ENCODE measurements around the gene ASS1. TPM values are rescaled to one million over a fixed set of nuclear protein-coding genes. Genes with fewer than 3 reads are reported as not detected.

Gene ASS1
- total RNA-seq, 1 donor from 2014 or later: 101 TPM

DNA sequence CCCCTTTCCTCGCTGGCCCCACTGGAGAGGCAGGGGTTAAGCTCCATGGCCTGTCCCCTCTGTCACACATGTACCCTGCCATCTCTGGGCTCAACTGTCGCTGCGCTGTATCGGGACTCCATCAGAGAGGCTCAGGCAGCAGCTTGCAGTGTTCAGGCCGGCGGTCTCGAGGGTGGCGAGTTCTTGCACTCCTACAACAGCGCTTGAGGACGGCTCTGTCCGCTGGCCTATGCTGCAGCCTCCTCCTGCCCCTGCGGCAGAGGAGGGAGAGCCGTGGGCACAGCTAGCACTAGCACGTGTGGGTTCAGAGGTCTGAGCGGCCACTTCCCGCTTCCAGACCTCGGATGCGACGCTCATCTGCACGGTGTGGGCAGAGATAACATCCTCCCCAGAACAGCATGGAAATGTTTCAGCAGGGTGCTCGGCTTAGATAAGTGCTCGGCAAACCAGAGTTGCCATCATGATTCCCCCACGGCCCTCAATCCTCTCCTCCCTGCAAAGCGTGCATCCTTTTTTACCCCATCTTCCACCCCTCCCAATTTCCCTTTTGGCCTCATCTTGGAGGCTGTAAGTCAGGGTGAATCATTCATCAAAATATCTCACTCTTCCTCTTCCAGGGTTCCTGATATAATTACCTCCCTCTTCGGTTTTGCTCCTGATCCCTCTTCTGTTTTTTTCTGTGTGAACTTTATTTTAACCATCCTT, 92.7 kb downstream of the ASS1 start:
- ATAC-seq: no peak

DNA sequence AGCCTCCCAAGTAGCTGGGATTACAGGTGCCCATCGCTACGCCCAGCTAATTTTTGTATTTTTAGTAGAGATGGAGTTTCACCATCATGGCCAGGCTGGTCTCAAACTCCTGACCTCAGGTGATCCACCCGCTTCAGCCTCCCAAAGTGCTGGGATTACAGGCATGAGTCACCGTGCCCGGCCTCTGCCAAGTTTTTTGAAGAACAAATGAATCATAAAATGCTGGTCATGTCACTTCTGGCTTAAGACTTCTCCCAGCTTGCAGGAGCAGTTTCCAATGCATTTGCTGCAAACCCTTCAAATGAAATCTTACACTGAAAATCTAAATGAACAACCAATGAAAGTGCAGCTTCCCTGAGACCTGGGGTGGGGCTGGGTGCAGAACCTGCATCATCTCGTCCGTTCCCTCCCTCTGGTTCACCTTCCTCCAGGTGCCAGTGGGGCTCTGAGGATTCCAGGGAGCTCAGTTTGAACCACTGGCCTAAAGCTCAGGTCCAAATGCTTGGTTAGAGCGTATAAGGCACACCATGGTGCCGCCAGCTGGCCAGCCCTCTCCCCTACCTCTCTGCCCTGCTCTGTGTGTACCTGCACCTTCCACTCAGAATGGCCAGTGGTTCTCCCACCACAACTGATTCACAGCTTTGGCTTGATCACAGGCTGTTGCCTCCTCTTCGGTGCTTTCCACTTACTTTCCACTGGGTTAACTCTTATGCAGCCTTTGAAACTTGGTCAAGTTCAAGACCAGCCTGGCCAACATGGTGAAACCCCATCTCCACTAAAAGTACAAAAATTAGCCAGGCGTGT, 94.9 kb downstream of the ASS1 start:
- ATAC-seq: peak; percentile 85

DNA sequence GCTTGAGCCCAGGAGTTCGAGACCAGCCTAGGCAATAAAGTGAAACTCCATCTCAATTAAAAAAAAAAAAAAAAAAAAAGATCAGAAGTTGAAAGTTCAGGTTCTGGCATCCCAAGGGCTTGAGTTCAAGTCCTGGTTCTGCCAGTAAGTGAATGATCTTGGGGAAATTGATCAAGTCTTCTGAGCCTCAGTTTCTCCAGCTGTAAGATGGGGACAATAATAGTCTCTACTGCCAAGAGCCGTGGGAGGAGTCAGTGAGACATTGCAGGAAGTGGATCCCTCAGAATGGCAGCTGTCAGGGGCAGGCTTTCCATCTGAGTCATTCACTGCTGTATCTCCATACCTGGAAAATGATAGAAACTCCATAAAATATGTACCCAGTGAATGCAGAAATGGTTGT, 96.8 kb downstream of the ASS1 start:
- ATAC-seq: no peak

DNA sequence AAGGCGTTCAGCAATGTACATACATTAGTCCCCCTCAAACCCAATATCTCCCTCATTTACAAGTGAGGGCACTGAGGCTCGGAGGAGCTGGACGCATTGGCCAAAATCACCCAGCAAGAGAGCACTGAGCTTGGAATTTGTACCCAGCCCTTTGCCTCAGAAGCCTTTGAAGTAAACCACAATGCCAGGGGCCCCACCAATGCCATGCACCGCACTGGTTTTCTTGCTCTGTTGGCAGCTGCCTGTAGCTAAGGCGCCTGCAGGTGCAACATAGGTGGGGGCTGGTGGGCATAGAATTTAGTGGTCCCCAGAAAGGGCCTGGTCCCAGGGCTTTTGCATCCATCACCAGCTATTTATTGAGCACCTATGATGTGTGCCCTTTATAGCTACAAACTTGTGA, 97.3 kb downstream of the ASS1 start:
- ATAC-seq: no peak

DNA sequence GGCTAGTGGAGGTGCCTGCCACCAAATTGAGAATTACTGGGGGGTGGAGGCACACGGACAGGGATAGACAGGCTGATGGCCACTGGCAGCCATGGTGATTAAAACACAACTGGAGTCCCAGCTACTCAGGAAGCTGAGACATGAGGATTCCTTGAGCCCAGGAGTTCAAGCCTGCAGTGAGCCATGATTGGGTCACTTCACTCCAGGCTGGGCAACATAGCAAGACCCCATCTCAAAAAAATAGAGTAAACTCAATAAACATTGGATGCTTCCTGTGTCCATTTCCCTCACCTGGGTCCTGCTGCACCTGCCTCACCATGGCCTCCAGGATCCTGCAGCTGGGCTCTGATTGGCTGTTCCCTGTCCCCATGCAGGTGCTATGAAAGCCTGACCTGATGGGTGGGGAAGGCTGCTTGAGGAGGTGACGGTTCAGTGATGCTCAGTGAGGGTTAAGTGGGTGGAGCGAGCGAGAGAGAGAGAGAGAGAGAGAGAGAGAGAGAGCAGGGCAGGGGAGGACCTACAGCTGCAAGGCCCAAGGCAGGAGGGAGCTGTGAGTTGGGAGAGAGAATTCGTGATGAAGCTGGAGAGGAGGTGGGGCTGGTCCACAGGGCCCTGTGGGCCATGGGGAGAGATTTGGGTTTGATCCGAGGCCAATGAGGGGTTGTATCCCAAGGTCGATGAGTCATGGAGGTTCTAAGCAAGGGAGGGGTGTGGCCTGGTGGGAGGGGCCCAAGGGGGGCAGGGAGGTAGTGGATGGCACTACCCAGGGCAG, 97.9 kb downstream of the ASS1 start:
- peak; percentile 56 for ATAC-seq

DNA sequence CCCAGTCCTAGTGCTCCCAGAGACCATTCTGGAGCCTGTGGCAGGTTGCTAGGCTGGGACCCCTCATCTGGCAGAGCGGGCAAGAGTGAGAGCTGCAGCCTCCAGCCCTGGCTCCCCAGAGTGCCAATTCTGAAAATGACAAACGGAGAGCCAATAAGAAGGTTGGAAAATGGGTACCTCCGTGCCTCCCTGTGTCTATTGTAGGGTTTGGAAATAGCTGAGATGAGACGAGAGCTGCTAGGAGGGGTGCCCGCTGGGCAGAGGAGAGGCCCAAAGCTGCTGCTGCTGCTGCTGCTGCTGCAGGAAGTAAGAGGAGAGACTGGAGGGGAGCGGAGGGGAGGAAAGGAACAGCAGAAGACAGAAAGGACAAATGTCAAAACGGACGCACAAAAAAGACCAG, 98.6 kb downstream of the ASS1 start:
- ATAC-seq: no peak

DNA sequence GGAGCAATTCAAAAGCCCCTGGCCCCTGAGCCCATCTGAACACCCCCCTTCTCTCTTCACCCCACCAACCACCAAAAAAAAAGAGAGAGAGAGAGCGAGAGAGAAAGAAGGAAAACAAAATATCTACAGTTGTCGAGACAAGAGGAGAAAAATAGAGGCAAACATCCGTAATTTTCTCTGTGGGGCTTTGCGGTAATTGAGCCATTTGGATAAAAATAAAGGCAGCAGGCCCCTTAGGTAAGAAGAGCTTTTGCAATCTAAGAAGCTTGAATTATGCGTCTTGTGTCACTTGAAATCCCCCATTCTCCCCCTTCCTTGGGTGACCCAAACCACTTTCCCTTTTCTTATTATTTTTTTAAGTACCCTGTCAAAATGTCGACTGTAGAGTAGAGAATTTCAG, 99.1 kb downstream of the ASS1 start:
- no peak for ATAC-seq

DNA sequence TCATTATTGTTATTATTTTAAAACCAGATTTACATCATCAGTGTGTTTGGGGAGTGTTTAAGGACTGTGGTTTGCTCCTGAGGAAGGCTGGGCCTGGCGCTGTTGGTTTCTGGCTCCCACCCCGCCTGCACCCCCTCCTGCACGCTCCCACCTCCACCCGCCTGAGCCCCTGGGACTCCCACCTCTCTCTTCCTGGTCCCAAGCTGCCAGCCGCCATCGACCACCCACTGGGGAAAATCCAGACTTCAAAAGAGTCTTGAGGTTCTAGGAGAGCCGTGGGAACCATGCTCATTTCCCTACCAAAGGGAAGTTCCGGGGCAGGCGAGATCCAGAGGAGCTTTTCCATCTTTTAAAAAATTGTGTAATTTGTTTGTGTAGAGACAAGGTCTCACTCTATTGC, 99.6 kb downstream of the ASS1 start:
- no peak for ATAC-seq

DNA sequence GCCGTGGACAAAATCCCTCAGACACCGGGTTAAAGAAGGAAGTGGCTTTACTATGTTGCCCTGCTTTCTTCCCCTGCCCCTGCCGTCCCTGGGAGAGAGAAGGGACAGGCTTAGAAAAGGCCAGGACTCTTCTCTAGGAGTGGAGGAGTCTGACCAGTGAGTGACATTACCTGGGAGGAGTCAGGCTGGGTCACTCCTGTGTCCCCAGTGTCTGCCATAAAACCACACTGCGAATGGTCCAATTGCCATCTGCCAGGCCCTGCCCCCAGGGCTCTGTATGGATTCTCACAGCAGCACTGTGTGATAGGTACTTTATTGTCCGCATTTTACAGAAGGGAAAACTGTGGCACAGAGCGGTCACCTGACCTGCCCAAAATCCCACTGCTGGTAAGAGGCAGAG, 103.3 kb downstream of the ASS1 start:
- ATAC-seq: no peak

DNA sequence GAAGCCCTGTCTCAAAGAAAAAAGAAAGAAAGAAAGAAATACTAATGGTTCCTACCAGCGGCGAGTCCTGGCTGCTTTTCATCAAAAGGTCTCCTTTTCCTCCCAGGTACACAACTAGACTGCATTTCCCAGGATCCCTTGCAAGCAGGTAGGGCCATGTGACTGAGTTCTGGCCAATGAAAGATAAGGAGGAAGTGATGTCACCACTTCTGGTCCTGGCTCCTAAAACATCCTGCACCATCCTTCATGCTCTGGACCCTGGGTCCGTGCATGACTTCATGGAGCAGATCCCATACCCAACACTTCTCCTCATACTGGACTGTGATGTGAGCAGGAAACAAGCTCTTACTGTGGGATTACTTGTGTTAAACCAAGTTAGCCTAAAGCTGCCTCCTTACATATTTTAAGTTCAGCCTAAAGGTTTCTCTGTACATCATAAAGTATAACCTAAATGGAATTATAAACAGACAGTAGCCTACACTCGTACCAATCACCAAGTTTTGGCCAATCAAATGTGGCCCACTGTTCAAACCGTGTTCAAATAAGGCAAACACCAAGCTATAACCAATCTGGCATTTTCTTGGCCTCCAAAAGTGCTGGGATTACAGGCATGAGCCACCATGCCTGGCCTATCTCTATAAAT, 104.5 kb downstream of the ASS1 start:
- peak; percentile 40 for ATAC-seq

Other genes with a start within 250 kb of the ASS1 start
- gene HMCN2, start 179.2 kb upstream of the ASS1 start, total RNA-seq: 1.6 TPM
- gene FUBP3, start 134.6 kb downstream of the ASS1 start, total RNA-seq: 29.2 TPM
- gene PRDM12, start 219.6 kb downstream of the ASS1 start, total RNA-seq: not detected
- gene EXOSC2, start 248.8 kb downstream of the ASS1 start, total RNA-seq: 19.6 TPM